Retinal pigment epithelial cell (primary cell): Measurements from ENCODE around the gene IL17RD.
A peak's percentile ranks its signal among the peaks of the same experiment; 100 is the strongest.

ENCODE experiments used
- DNase-seq: peaks from one replicate; pipeline ENCODE4 v3.0.0-alpha.2; 2010; ENCODE audit warnings: low read depth
- H3K4me3 ChIP-seq: 2 replicates; pipeline ENCODE4 v1.5.1; 2011; ENCODE audit warnings: mild to moderate bottlenecking, low read length, control low read depth, moderate library complexity
- TF ChIP-seq, protein P1 (sequence below): conservative IDR thresholded peaks from 2 replicates; pipeline ENCODE4 v1.5.1; 2011; ENCODE audit warnings: low read depth, low read length, control low read depth, inconsistent platforms

The IL17RD gene

GRCh38 chr3:57151749-57152148, 13.4 kb downstream of the IL17RD start:
- TF ChIP-seq, protein P1, sequence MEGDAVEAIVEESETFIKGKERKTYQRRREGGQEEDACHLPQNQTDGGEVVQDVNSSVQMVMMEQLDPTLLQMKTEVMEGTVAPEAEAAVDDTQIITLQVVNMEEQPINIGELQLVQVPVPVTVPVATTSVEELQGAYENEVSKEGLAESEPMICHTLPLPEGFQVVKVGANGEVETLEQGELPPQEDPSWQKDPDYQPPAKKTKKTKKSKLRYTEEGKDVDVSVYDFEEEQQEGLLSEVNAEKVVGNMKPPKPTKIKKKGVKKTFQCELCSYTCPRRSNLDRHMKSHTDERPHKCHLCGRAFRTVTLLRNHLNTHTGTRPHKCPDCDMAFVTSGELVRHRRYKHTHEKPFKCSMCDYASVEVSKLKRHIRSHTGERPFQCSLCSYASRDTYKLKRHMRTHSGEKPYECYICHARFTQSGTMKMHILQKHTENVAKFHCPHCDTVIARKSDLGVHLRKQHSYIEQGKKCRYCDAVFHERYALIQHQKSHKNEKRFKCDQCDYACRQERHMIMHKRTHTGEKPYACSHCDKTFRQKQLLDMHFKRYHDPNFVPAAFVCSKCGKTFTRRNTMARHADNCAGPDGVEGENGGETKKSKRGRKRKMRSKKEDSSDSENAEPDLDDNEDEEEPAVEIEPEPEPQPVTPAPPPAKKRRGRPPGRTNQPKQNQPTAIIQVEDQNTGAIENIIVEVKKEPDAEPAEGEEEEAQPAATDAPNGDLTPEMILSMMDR = no peak
- no peak for DNase-seq
- no peak overlapping the region for H3K4me3 ChIP-seq

DNA sequence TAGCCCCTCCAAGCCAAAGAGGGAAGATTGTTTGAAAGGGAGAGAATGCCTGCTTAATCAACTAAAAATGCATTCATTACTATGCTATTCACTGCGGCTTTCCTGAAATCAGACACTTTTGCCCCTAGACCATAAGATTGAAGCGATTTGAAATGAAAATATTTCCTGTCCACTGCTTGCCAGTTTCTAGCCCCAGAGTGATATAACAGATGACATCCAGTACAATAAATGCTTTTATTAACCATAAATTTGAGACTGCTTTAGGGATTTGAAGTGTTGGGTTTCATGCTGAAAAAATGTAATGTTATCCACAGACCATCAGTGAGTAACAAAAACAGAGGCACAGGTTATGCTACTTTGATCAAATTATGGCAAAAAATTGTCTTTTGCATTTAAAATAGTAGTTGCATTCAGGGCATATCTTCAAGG, 14.1 kb downstream of the IL17RD start:
- DNase-seq = no peak
- TF ChIP-seq, protein P1 = no peak
- H3K4me3 ChIP-seq = no peak overlapping the region

DNA sequence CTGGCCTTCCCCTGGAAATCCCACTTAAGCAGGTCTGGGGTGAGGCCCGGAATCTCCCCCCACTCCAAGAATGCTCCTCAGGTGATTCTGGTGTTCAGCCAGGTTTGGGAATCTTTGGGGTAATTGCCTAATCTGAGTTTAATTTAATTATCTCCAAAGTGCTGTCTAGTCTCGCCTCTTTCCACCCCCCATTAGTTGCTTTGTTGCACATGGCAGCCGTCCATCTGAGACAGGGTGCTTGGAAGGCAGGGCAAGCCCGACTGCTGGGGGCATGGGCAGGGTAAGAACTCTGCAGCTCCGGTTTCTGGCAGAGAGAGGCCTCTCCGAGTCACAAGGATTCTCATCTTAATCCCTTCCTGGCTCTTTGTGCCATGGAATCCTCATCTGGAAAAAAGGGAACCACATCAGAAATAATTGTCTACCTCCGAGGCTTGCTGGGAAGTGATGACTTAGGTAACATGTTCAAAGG, 15.0 kb downstream of the IL17RD start:
- DNase-seq = peak; percentile 56
- H3K4me3 ChIP-seq = no peak overlapping the region
- TF ChIP-seq, protein P1 = no peak

GRCh38 chr3:57147071-57147470, 18.1 kb downstream of the IL17RD start:
- DNase-seq = no peak
- TF ChIP-seq, protein P1 = no peak
- H3K4me3 ChIP-seq = no peak overlapping the region

DNA sequence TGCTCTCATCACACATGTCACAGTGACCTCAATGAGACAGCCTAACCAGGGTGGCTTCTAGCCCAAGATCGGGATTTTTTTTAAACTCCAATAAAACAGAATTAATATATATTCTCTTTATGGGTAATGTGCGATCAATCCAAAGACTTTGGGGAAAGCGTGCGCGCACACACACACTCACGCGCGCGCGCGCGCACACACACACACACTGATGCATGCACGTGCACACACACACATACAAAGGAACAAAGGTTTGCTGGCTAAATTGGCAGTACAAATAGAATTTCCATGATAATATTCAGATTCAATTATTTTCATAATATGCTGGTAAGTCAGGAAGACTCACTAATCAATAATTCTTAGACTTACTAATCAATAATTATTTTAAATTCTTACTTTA, 19.3 kb downstream of the IL17RD start:
- DNase-seq = no peak
- TF ChIP-seq, protein P1 = no peak
- no peak overlapping the region for H3K4me3 ChIP-seq

DNA sequence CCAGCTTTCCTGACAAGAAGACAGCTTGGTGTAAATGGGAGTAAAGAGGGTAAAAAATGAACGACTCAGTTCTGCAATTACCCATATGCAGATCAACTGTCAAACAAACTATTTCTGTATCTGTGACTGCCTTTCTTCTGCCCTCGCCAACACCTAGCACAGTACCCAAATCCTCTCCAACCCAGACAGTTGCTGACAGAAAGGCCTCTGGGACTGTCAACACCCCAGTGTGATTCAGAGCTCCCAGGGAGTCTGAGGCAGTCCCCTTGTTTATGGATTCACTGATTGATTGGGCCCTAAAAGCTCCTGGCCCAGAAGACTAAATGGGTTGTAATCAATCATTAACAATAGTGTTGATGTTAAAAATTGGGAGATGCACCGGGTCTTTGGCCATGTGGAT, 20.2 kb downstream of the IL17RD start:
- TF ChIP-seq, protein P1 = no peak
- no peak for DNase-seq
- no peak overlapping the region for H3K4me3 ChIP-seq

DNA sequence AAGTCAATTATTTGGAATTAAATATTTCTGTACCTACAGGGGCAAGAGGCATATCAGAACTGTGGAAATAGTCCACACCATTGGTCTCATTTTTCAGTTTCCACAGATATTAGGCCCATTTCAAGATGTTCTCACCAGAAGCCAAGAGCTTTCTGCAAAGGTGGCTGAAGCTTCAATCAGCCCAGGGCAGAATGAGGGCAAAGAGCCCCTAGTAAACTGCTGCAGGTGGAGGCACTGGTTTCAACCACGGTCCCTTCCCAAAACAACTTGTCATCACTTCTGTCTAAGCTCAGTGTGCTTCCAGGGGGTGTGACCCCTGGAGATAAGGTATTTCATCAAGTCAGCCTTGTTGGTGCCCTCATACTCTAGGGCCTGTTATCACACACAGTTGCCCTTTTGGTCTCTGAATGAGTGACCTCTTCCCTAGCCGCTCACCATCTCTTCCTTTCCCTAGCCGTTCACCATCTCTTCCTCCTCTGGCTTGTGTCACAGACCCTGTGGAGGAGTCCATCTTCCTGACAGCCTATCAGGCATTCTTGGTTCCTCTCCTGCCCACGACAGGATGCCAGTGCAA, 21.2 kb downstream of the IL17RD start:
- TF ChIP-seq, protein P1 = no peak
- no peak overlapping the region for H3K4me3 ChIP-seq
- DNase-seq = no peak
